ENCODE measurements around the gene GCNT2. TPM values are rescaled to one million over a fixed set of nuclear protein-coding genes. Genes with fewer than 3 reads are reported as not detected.
"Not testable (repeated sequence)": the region's sequence is repeated elsewhere in the genome, so short reads cannot be mapped to it uniquely, and the experiment has no call there.

The GCNT2 gene
- total RNA-seq, 1 donor from 2014 or later, result 6.5 TPM

GRCh38 chr6:10569392-10570127 lies 48.4 kb downstream of the GCNT2 start:
- DNase-seq (ENCODE audit: low read depth), result no peak
- Histone ChIP-seq H3K4me3 (ENCODE audit: low read depth, low read length) (no peak overlapping the region), H3K27me3 (ENCODE audit: control insufficient read depth, insufficient read depth, low read length) (no peaks in the 10 kb centered on the region), H3K36me3 (ENCODE audit: control insufficient read depth, insufficient read depth, low read length) (no peaks in the 10 kb centered on the region)
- no peak for TF ChIP-seq CTCF (IDR thresholded peaks at IDR 0.05; ENCODE audit: insufficient read depth, low read length, poor library complexity, severe bottlenecking)

- H3K36me3 ChIP-seq (ENCODE audit: control insufficient read depth, insufficient read depth, low read length); H3K27me3 ChIP-seq (ENCODE audit: control insufficient read depth, insufficient read depth, low read length); H3K4me3 ChIP-seq (ENCODE audit: low read depth, low read length); DNase-seq (ENCODE audit: low read depth): not testable (repeated sequence)
Observed at GRCh38 chr6:10575519-10575918, 54.4 kb downstream of the GCNT2 start.

GRCh38 chr6:10576226-10576625 lies 55.1 kb downstream of the GCNT2 start:
- no peak for TF ChIP-seq CTCF (IDR thresholded peaks at IDR 0.05; ENCODE audit: insufficient read depth, low read length, poor library complexity, severe bottlenecking)
- Histone ChIP-seq H3K27me3 (ENCODE audit: control insufficient read depth, insufficient read depth, low read length) (no peaks in the 10 kb centered on the region), H3K36me3 (ENCODE audit: control insufficient read depth, insufficient read depth, low read length) (no peaks in the 10 kb centered on the region), H3K4me3 (ENCODE audit: low read depth, low read length) (no peak overlapping the region)
- no peak for DNase-seq (ENCODE audit: low read depth)

- H3K4me3 ChIP-seq (ENCODE audit: low read depth, low read length), result no peak overlapping the region
- no peak for TF ChIP-seq CTCF (IDR thresholded peaks at IDR 0.05; ENCODE audit: insufficient read depth, low read length, poor library complexity, severe bottlenecking)
- DNase-seq (ENCODE audit: low read depth), result no peak
- no peaks in the 10 kb centered on the region for H3K27me3 ChIP-seq (ENCODE audit: control insufficient read depth, insufficient read depth, low read length)
- no peaks in the 10 kb centered on the region for H3K36me3 ChIP-seq (ENCODE audit: control insufficient read depth, insufficient read depth, low read length)
Observed at GRCh38 chr6:10577112-10577511, 56.0 kb downstream of the GCNT2 start.

- Histone ChIP-seq H3K27me3 (ENCODE audit: control insufficient read depth, insufficient read depth, low read length) (no peaks in the 10 kb centered on the region), H3K4me3 (ENCODE audit: low read depth, low read length) (no peak overlapping the region), H3K36me3 (ENCODE audit: control insufficient read depth, insufficient read depth, low read length) (no peaks in the 10 kb centered on the region)
- DNase-seq (ENCODE audit: low read depth), result no peak
- no peak for TF ChIP-seq CTCF (IDR thresholded peaks at IDR 0.05; ENCODE audit: insufficient read depth, low read length, poor library complexity, severe bottlenecking)
Observed at GRCh38 chr6:10578723-10579122, 57.6 kb downstream of the GCNT2 start.

GRCh38 chr6:10579803-10580202 lies 58.7 kb downstream of the GCNT2 start:
- no peaks in the 10 kb centered on the region for H3K36me3 ChIP-seq (ENCODE audit: control insufficient read depth, insufficient read depth, low read length)
- no peak for DNase-seq (ENCODE audit: low read depth)
- H3K27me3 ChIP-seq (ENCODE audit: control insufficient read depth, insufficient read depth, low read length), result no peaks in the 10 kb centered on the region
- H3K4me3 ChIP-seq (ENCODE audit: low read depth, low read length), result no peak overlapping the region
- TF ChIP-seq CTCF (IDR thresholded peaks at IDR 0.05; ENCODE audit: insufficient read depth, low read length, poor library complexity, severe bottlenecking), result no peak

All from kidney epithelial cell (primary cell).